Measurements from ENCODE around the gene MAP3K20.
"Not testable (repeated sequence)": the region's sequence is repeated elsewhere in the genome, so short reads cannot be mapped to it uniquely, and the experiment has no call there.

Gene MAP3K20

DNA sequence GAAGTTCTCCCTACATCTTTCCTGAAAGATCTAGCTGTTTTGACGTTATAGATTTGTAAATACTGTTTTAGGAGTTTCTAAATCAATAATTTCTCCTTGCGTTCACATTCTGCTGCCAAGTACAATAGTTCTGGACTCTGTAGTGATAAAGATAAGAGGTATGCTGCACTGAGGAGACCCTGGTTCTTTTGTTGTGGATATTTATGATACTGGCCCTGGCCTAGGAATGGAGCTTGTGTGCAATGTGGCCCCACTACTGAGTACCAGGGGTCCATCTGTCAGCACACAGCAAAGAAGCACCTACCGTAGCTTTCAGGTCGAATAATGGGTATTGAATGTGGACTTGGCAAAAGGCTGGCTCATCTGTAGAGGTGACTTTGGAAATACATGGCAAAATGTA is 85.0 kb downstream of the MAP3K20 start:
- no peak for DNase-seq (ENCODE audit: low read depth in 2 of 2)

DNA sequence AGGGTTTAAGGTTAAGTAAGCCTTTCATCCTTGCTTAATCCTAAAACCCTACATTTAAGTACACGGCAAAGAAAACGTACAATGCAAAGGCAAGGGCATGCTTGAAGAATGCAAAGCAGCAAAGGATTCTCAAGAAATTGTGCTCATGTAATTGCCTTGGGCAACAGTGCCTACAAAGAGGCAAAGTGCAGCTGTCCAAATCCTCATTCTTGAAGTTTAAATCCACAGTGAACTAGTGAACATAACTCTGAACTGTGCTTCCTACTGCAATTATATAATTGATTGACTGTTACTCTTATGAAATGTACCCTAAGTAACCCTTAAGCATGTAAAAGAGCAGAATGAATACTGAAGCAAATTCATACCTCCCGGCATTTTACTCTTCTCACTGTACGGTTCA is 85.4 kb downstream of the MAP3K20 start:
- DNase-seq (ENCODE audit: low read depth in 2 of 2), result no peak

DNA sequence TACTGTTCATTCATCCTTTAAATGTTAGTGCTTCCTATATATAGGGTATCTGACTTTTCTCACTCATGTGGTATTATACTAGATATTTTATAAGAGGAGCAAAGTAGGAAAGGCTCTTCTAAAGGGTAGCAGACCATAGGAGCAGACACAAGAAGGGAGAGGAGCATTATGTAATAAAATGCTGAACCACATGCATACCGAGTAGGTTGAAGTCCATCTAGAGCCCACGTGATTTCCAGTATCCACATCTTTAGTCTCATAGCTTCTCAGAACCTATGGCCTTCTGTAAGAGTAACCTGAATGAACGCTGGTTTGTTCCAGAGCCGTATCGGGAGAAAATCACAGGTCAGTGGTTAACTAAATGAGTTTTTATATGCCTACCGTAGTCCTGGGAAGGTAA is 85.9 kb downstream of the MAP3K20 start:
- no peak for DNase-seq (ENCODE audit: low read depth in 2 of 2)

GRCh38 chr2:173163357-173163756 is 87.7 kb downstream of the MAP3K20 start:
- not testable (repeated sequence) for DNase-seq (ENCODE audit: low read depth in 2 of 2)

DNA sequence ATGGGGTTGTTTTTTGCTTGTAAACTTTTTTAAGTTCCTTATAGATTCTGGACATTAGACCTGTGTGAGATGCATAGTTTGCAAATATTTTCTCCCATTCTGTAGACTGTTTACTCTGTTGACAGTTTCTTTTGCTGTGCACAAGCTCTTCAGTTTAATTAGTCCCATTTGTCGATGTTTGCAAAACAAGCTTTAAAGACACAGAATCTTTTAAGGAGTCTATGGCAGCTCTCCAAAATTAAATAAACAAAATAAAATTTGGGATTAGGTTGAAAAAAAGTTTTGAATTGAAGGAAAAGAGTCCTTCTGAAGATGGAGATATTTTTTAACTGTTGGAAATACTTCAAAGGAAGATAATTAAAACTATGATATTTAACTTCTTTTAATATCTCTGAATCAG is 88.8 kb downstream of the MAP3K20 start:
- no peak for DNase-seq (ENCODE audit: low read depth in 2 of 2)

GRCh38 chr2:173165443-173166238 is 90.0 kb downstream of the MAP3K20 start:
- DNase-seq (ENCODE audit: low read depth in 2 of 2), result no peak

DNA sequence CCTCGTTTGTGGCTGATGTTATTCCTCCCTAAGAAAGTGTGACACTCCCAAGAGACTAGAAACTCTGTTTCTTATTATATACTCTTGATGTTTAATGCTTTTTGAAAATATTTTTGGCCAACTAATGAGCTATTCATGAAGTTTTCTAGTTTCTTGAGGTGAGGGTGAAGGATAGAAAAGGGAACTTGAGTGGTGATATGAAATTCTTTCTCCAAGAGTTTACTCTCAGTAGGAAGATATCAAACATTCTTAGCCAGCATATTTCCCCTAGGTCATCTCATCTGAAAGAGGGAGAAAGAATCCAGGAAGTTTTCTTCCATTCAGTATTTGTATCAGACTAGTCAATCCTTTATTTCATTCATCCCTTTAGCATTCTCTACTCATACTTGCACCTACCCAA is 95.7 kb downstream of the MAP3K20 start:
- no peak for DNase-seq (ENCODE audit: low read depth in 2 of 2)

DNA sequence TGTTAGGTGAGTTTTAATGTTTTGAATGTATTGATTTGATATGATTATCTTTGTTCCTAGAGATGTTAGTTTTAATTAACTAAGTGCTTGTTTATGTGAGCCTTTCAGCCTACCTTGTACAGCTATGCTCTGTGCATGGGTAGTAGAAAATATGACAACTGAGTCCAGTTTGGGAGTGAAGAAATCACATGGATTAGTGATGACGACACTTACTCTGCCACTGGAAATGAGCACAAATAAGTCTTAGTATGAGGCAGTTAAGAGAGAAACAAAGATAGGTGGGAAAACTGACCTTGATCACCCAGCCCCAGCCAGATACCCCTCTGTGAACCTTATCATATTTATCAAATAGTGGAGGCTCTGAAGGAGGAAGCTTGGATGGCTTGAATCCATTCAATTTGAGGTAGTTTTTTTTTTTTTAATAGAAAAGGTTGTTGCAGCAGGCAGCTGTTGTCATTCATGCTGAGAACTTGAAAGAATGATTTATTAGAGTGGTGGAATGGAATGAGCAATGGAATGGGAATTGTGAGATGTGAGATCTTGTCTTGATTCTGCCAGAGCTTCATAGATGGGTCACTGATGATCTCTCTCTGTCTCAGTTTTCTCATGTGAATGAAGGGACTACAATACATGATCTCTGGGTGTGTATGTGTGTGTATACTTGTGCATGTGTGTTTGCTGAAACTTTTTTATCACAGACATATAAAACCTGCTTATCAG is 96.4 kb downstream of the MAP3K20 start:
- no peak for DNase-seq (ENCODE audit: low read depth in 2 of 2)

DNA sequence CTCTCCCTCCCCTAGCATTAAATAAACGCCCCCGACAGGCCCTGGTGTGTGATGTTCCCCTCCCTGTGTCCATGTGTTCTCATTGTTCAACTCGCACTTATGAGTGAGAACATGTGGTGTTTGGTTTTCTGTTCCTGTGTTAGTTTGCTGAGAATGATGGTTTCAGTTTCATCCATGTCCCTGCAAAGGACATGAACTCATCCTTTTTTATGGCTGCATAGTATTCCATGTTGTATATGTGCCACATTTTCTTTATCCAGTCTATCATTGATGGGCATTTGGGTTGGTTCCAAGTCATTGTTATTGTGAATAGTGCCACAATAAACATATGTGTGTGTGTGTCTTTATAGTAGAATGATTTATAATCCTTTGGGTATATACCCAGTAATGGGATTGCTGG is 98.7 kb downstream of the MAP3K20 start:
- not testable (repeated sequence) for DNase-seq (ENCODE audit: low read depth in 2 of 2)

- DNase-seq (ENCODE audit: low read depth in 2 of 2), result no peak
These were observed 99.6 kb downstream of the MAP3K20 start for GRCh38 chr2:173175222-173175621.

DNA sequence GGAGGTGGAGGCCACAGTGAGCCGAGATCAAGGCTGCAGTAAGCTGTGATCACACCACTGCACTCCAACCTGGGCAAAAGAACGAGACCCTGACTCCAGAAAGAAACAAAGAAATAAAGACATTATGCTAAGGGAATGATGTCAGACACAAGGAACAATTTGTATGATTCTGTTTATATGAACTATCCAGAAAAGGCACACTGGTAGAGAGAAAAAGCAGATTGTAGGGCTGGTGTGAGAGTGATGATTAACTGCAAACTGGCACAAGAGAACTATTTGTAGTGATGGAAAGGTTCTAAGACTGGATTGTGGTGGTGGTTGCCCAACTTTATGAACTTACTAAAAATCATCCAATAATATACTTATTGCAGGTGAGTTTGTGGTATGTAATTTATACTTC is 106.3 kb downstream of the MAP3K20 start:
- no peak for DNase-seq (ENCODE audit: low read depth in 2 of 2)

- DNase-seq (ENCODE audit: low read depth in 2 of 2), result no peak
These were observed 108.7 kb downstream of the MAP3K20 start for GRCh38 chr2:173184031-173185004.

DNA sequence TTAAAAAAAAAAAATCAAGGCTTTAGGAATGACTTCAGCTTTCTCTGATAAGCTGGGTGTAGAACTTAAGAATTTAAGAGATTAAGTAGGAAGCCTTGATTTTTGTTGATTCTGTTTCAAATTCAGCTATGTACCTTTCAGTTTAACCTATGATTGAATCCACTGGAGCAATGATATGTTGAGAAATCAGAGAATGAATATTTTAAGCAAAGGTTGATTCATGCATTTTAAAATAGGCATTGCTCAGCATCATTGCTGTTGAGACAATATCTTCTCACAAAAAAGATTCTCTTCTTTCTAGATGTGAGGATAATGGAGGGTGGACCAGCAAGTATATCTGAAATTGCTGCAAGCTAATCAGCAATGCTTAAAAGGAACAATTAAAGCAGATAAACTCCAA is 109.8 kb downstream of the MAP3K20 start:
- DNase-seq (ENCODE audit: low read depth in 2 of 2), result no peak

- DNase-seq (ENCODE audit: low read depth in 2 of 2), result no peak
These were observed 112.5 kb downstream of the MAP3K20 start for GRCh38 chr2:173187941-173188788.

GRCh38 chr2:173191601-173192000 is 116.0 kb downstream of the MAP3K20 start:
- DNase-seq (ENCODE audit: low read depth in 2 of 2), result no peak

DNA sequence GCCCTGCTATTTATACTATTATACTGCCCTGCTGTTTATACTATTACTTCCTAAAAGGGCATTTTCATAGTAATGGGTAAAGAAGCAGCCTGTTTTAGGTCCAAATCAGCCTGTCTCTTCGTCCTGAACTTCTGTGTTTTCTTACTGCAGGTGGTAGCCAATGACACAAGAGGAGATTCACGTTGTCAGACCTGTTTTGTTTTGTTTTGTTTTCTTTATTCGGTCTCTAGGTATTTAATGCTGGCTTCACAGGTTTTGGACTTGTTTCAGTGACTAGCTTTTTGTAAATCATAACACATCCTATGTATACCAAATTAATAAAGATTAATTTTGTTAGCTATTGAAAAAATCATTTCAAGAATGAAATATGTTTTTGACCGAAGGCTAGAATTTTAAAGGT is 116.4 kb downstream of the MAP3K20 start:
- DNase-seq (ENCODE audit: low read depth in 2 of 2), result no peak

- DNase-seq (ENCODE audit: low read depth in 2 of 2), result no peak
These were observed 118.3 kb downstream of the MAP3K20 start for GRCh38 chr2:173193925-173194324.

GRCh38 chr2:173195100-173195499 is 119.5 kb downstream of the MAP3K20 start:
- no peak for DNase-seq (ENCODE audit: low read depth in 2 of 2)

- DNase-seq (ENCODE audit: low read depth in 2 of 2), result no peak
These were observed 120.4 kb downstream of the MAP3K20 start for GRCh38 chr2:173196080-173196479.

DNA sequence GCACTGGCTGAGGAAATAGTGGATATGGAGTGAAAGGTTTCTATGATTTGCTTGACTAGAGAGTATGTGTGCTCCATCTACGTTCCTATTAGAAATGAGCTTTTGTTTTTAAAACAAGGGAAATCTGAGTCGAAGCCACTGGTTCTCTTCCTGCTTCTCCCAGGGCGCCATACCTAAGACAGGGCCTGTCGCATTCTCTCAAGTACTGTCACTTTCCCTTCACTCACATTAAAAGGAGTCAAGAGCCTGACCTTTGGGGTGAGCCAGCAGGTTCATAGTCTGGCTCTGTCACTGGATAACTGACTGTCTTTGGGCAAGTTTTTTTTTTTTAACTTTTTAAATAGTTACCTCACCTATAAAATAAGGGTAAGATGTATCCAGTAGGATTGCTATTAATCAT is 121.0 kb downstream of the MAP3K20 start:
- DNase-seq (ENCODE audit: low read depth in 2 of 2), result no peak

- DNase-seq (ENCODE audit: low read depth in 2 of 2), result no peak
These were observed 122.7 kb downstream of the MAP3K20 start for GRCh38 chr2:173198327-173198726.

Data from activated CD4-positive, alpha-beta T cell treated with anti-CD3 and anti-CD28 coated beads for 24 hours (primary cell).